ENCODE measurements around the gene KLLN. TPM values are rescaled to one million over a fixed set of nuclear protein-coding genes. Genes with fewer than 3 reads are reported as not detected.
"Not testable (repeated sequence)": the region's sequence is repeated elsewhere in the genome, so short reads cannot be mapped to it uniquely, and the experiment has no call there.

KLLN gene
- total RNA-seq, 3 donors from 2014 or later: 0.32 to 0.43 (median 0.35) TPM

DNA sequence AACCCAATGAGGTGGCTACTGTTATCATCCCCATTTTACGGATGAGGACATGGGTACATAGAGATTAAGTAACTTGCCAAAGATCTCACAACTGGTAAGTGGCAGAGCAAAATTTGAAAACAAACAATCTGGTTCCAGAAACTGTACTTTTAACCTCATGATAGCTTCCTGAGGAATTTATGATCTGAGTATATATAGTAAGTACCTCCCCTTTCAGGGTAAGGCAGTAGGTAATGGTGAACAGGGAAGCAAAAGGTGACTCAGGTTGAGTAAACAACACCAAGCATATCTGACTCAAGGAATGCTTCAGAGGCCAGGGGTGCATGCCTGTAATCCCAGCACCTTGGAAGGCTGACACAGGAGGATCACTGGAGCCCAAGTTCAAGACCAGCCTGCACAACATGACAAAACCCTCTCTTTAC is 21.1 kb downstream of the KLLN start:
- no peak for DNase-seq

GRCh38 chr10:87841186-87841585 is 22.1 kb downstream of the KLLN start:
- Mint-ChIP-seq H3K4me3 (no peak overlapping the region), H3K27me3 (ENCODE audit: low read depth) (no peaks in the 10 kb centered on the region), H3K4me1 (ENCODE audit: low read depth) (no peaks in the 10 kb centered on the region), H3K9me3 (peaks cover 6% of the 10 kb centered on the region), H3K36me3 (ENCODE audit: insufficient read depth) (peaks cover 2% of the 10 kb centered on the region)
- ATAC-seq (no peak), DNase-seq (no peak)

More for the DNA sequence above, 21.1 kb downstream of the KLLN start:
- no peaks in the 10 kb centered on the region for H3K9me3 Mint-ChIP-seq
- no peaks in the 10 kb centered on the region for H3K36me3 Mint-ChIP-seq (ENCODE audit: insufficient read depth)
- no peak for ATAC-seq
- H3K4me3 Mint-ChIP-seq: no peak overlapping the region
- H3K27me3 Mint-ChIP-seq (ENCODE audit: low read depth): no peaks in the 10 kb centered on the region
- H3K4me1 Mint-ChIP-seq (ENCODE audit: low read depth): no peaks in the 10 kb centered on the region

GRCh38 chr10:87838650-87839049 is 24.7 kb downstream of the KLLN start:
- ATAC-seq: no peak
- peaks cover 2% of the 10 kb centered on the region for H3K36me3 Mint-ChIP-seq (ENCODE audit: insufficient read depth)
- no peak for DNase-seq
- H3K4me1 Mint-ChIP-seq (ENCODE audit: low read depth): no peaks in the 10 kb centered on the region
- H3K9me3 Mint-ChIP-seq: peaks cover 6% of the 10 kb centered on the region
- H3K27me3 Mint-ChIP-seq (ENCODE audit: low read depth): no peaks in the 10 kb centered on the region
- H3K4me3 Mint-ChIP-seq: no peak overlapping the region

GRCh38 chr10:87837445-87837844 is 25.9 kb downstream of the KLLN start:
- Mint-ChIP-seq H3K27me3 (ENCODE audit: low read depth) (no peaks in the 10 kb centered on the region), H3K4me1 (ENCODE audit: low read depth) (no peaks in the 10 kb centered on the region), H3K36me3 (ENCODE audit: insufficient read depth) (peaks cover 2% of the 10 kb centered on the region), H3K9me3 (peaks cover 6% of the 10 kb centered on the region), H3K4me3 (no peak overlapping the region)
- ATAC-seq (no peak), DNase-seq (no peak)

- ATAC-seq (no peak), DNase-seq (no peak)
- no peaks in the 10 kb centered on the region for H3K27me3 Mint-ChIP-seq (ENCODE audit: low read depth)
- no peak overlapping the region for H3K4me3 Mint-ChIP-seq
- peaks cover 6% of the 10 kb centered on the region for H3K9me3 Mint-ChIP-seq
- peaks cover 2% of the 10 kb centered on the region for H3K36me3 Mint-ChIP-seq (ENCODE audit: insufficient read depth)
- H3K4me1 Mint-ChIP-seq (ENCODE audit: low read depth): peaks cover 1% of the 10 kb centered on the region
These were observed 27.2 kb downstream of the KLLN start for GRCh38 chr10:87836098-87836497.

DNA sequence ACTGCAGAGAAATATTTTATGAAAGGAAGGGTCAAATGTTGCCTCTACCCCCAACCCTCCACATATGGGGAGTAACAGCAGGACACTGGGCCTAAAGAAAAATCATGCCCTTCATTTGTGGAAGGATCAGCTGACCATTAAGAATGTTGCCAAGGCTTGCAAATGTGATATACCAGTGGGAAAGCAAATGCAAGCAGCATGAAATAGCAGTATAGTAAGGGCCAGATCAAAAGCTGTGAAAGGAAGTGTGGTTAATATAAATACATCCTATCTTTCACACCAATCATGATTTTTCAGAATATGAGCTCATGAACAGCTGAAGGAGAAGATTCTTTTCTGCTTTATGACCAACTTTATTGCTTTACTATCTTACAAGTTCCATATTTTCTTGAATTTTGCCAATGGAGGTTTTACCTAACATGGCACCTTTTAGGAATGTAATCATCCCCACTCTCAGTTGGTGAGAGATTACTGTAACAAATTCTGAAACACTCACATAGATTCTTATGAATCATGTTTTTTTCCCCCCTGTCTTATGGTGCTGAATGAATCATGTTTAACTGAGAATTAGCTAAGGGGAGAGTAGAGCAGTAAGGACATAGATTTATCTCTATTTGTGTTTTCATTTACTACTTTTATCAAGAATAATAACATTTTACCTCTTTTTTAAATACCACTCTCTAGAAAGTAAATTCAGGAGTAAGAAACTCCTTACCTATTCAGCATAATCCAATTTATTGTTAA is 33.2 kb downstream of the KLLN start:
- Mint-ChIP-seq H3K4me1 (ENCODE audit: low read depth) (peaks cover 25% of the 10 kb centered on the region), H3K36me3 (ENCODE audit: insufficient read depth) (no peaks in the 10 kb centered on the region), H3K27me3 (ENCODE audit: low read depth) (no peaks in the 10 kb centered on the region), H3K9me3 (no peaks in the 10 kb centered on the region), H3K4me3 (no peak overlapping the region)
- DNase-seq: no peak
- ATAC-seq: peak; percentile 92 to 98

- not testable (repeated sequence) for H3K36me3 Mint-ChIP-seq (ENCODE audit: insufficient read depth); DNase-seq; H3K4me3 Mint-ChIP-seq; H3K27me3 Mint-ChIP-seq (ENCODE audit: low read depth); H3K9me3 Mint-ChIP-seq; ATAC-seq
- H3K4me1 Mint-ChIP-seq (ENCODE audit: low read depth): peaks cover 25% of the 10 kb centered on the region
These were observed 34.3 kb downstream of the KLLN start for GRCh38 chr10:87829051-87829450.

GRCh38 chr10:87827681-87828080 is 35.7 kb downstream of the KLLN start:
- no peak overlapping the region for H3K4me3 Mint-ChIP-seq
- no peaks in the 10 kb centered on the region for H3K27me3 Mint-ChIP-seq (ENCODE audit: low read depth)
- ATAC-seq: peak; percentile 15 to 19
- no peak for DNase-seq
- no peaks in the 10 kb centered on the region for H3K9me3 Mint-ChIP-seq
- no peaks in the 10 kb centered on the region for H3K36me3 Mint-ChIP-seq (ENCODE audit: insufficient read depth)
- H3K4me1 Mint-ChIP-seq (ENCODE audit: low read depth): peaks cover 25% of the 10 kb centered on the region

DNA sequence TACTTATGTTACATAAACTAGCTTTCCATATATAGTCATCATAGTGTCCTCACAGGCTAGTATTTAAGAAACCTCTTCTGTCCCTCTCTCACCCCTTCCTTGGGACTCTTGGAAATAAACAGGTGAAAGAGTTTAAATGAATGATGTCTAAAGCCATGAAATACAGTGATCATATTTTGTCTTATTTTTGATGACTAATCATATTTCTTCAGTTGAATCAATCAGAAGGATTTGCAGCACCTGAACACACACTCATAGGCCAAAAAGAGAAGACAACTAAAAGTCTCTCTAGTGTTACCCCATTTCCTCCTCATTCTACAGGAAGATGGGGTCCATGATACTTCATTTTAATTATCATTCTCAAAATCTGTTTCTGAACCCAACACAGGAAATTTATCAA is 36.7 kb downstream of the KLLN start:
- peaks cover 2% of the 10 kb centered on the region for H3K36me3 Mint-ChIP-seq (ENCODE audit: insufficient read depth)
- H3K4me1 Mint-ChIP-seq (ENCODE audit: low read depth): peaks cover 25% of the 10 kb centered on the region
- no peak for ATAC-seq
- H3K27me3 Mint-ChIP-seq (ENCODE audit: low read depth): no peaks in the 10 kb centered on the region
- H3K4me3 Mint-ChIP-seq: no peak overlapping the region
- DNase-seq: no peak
- H3K9me3 Mint-ChIP-seq: no peaks in the 10 kb centered on the region

DNA sequence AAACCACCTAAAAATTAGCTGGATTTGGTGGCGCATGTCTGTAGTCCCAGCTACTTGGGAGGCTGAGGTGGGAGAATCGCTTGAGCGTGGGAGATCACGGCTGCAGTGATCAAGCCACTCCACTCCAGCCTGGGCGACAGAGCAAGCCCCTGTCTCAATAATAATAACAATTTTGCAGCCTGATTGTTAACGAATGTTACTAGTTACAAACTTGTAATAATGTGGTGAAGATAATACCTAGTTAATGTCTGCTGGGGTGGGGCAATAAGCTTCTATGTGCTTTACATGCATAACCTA is 44.1 kb downstream of the KLLN start:
- Mint-ChIP-seq H3K27me3 (ENCODE audit: low read depth) (no peaks in the 10 kb centered on the region), H3K4me3 (peak overlapping the region; percentile 47), H3K9me3 (no peaks in the 10 kb centered on the region), H3K4me1 (ENCODE audit: low read depth) (peaks cover 29% of the 10 kb centered on the region), H3K36me3 (ENCODE audit: insufficient read depth) (peaks cover 4% of the 10 kb centered on the region)
- DNase-seq: no peak
- ATAC-seq: no peak

GRCh38 chr10:87818505-87819288 is 44.6 kb downstream of the KLLN start:
- H3K36me3 Mint-ChIP-seq (ENCODE audit: insufficient read depth): peaks cover 5% of the 10 kb centered on the region
- H3K27me3 Mint-ChIP-seq (ENCODE audit: low read depth): no peaks in the 10 kb centered on the region
- peak overlapping the region; percentile 92 for H3K4me3 Mint-ChIP-seq

GRCh38 chr10:87817609-87818504 is 45.5 kb downstream of the KLLN start, which contains the start of gene ATAD1:
TSS of gene ATAD1 (minus strand) at chr10:87818226. CDS start at chr10:87814599, 3,627 bp downstream.
- H3K4me1 Mint-ChIP-seq (ENCODE audit: low read depth): peaks cover 32% of the 10 kb centered on the region
- no peaks in the 10 kb centered on the region for H3K27me3 Mint-ChIP-seq (ENCODE audit: low read depth)
- peak within 1 kb of the TSS; percentile 92 for H3K4me3 Mint-ChIP-seq
- peak; percentile 83 for DNase-seq
- H3K36me3 Mint-ChIP-seq (ENCODE audit: insufficient read depth): peaks cover 5% of the 10 kb centered on the region
- H3K9me3 Mint-ChIP-seq: no peaks in the 10 kb centered on the region
- ATAC-seq: peak; percentile 88 to 90

More at GRCh38 chr10:87818505-87819288, 44.6 kb downstream of the KLLN start:
- peak; percentile 79 to 81 for ATAC-seq
- Mint-ChIP-seq H3K9me3 (no peaks in the 10 kb centered on the region), H3K4me1 (ENCODE audit: low read depth) (peaks cover 32% of the 10 kb centered on the region)
- peak; percentile 62 for DNase-seq

- DNase-seq (no peak), ATAC-seq (no peak)
- peak overlapping the region; percentile 92 for H3K4me3 Mint-ChIP-seq
- H3K27me3 Mint-ChIP-seq (ENCODE audit: low read depth): no peaks in the 10 kb centered on the region
- no peaks in the 10 kb centered on the region for H3K9me3 Mint-ChIP-seq
- peaks cover 32% of the 10 kb centered on the region for H3K4me1 Mint-ChIP-seq (ENCODE audit: low read depth)
- peaks cover 3% of the 10 kb centered on the region for H3K36me3 Mint-ChIP-seq (ENCODE audit: insufficient read depth)
These were observed 46.3 kb downstream of the KLLN start for GRCh38 chr10:87816898-87817608.
